Activated naive CD8-positive, alpha-beta T cell treated with anti-CD3 and anti-CD28 coated beads, Interleukin-2, amount 10 ng/mL, durations not matched to agents 7 days and 5 days (primary cell): Measurements from ENCODE around the gene CRYAA. TPM values are rescaled to one million over a fixed set of nuclear protein-coding genes. Genes with fewer than 3 reads are reported as not detected.
"Not testable (repeated sequence)": the region's sequence is repeated elsewhere in the genome, so short reads cannot be mapped to it uniquely, and the experiment has no call there.

Source experiments
- ATAC-seq: fragments of 150-1000 bp; cut with Tn5 transposase; one replicate; pipeline ENCODE4 v1.10.0; 2021; ENCODE audit warnings: low read depth, moderate library complexity
- POLR2A ChIA-PET: fragments of 350-600 bp; sonication (Branson Sonifier 250); formaldehyde crosslinking; loops from one replicate; lab custom pipeline; 2021; ENCODE audit warnings: antibody characterized with exemption; lab: Charles Lee
- DNase-seq: peaks from one replicate; pipeline ENCODE4 v3.0.0; 2021
- H3K27ac Mint-ChIP-seq: one replicate; pipeline ENCODE4 v1.8.0; 2022; ENCODE audit warnings: mild to moderate bottlenecking, mixed read lengths
- H3K27me3 Mint-ChIP-seq: one replicate; pipeline ENCODE4 v1.8.0; 2022; ENCODE audit warnings: mild to moderate bottlenecking, moderate library complexity, mixed read lengths
- H3K36me3 Mint-ChIP-seq: one replicate; pipeline ENCODE4 v1.8.0; 2021; ENCODE audit warnings: mild to moderate bottlenecking, mixed read lengths
- H3K4me1 Mint-ChIP-seq: one replicate; pipeline ENCODE4 v1.8.0; 2021; ENCODE audit warnings: mixed read lengths
- H3K4me3 Mint-ChIP-seq: one replicate; pipeline ENCODE4 v1.8.0; 2022; ENCODE audit warnings: mild to moderate bottlenecking, moderate library complexity, mixed read lengths
- H3K9me3 Mint-ChIP-seq: one replicate; pipeline ENCODE4 v1.8.0; 2021; ENCODE audit warnings: mixed read lengths
- total RNA-seq, 2 experiments: library from RNA; stranded (reverse); gene quantifications; one replicate each; pipeline ENCODE4 v1.2.3, GENCODE V29; 2021

CRYAA gene
- total RNA-seq, result not detected

- POLR2A ChIA-PET, H3K4me1 Mint-ChIP-seq, H3K36me3 Mint-ChIP-seq: not testable (repeated sequence)
Measured at GRCh38 chr21:43168708-43169107, at the start of gene CRYAA. TSS of gene CRYAA (plus strand) at chr21:43169008. CDS start at chr21:43169100, 92 bp downstream.

GRCh38 chr21:43130094-43130493, 38.7 kb upstream of the CRYAA start:
- ATAC-seq, H3K36me3 Mint-ChIP-seq, H3K4me1 Mint-ChIP-seq, DNase-seq, H3K27ac Mint-ChIP-seq, H3K27me3 Mint-ChIP-seq, H3K9me3 Mint-ChIP-seq, POLR2A ChIA-PET, H3K4me3 Mint-ChIP-seq: not testable (repeated sequence)

More at GRCh38 chr21:43168708-43169107, at the start of gene CRYAA:
- H3K27me3 Mint-ChIP-seq, H3K27ac Mint-ChIP-seq, ATAC-seq, H3K4me3 Mint-ChIP-seq, H3K9me3 Mint-ChIP-seq, DNase-seq: not testable (repeated sequence)

- ATAC-seq, POLR2A ChIA-PET, DNase-seq, H3K27ac Mint-ChIP-seq, H3K9me3 Mint-ChIP-seq, H3K4me1 Mint-ChIP-seq, H3K4me3 Mint-ChIP-seq, H3K36me3 Mint-ChIP-seq, H3K27me3 Mint-ChIP-seq: not testable (repeated sequence)
Measured at GRCh38 chr21:43134520-43134919, 34.3 kb upstream of the CRYAA start.

GRCh38 chr21:43138944-43139343, 29.9 kb upstream of the CRYAA start:
- ATAC-seq, H3K27me3 Mint-ChIP-seq, H3K9me3 Mint-ChIP-seq, H3K36me3 Mint-ChIP-seq, POLR2A ChIA-PET, H3K27ac Mint-ChIP-seq, H3K4me3 Mint-ChIP-seq, H3K4me1 Mint-ChIP-seq, DNase-seq: not testable (repeated sequence)

GRCh38 chr21:43141407-43141806, 27.4 kb upstream of the CRYAA start:
- H3K4me3 Mint-ChIP-seq, H3K9me3 Mint-ChIP-seq, H3K36me3 Mint-ChIP-seq, H3K27ac Mint-ChIP-seq, ATAC-seq, H3K27me3 Mint-ChIP-seq, POLR2A ChIA-PET, H3K4me1 Mint-ChIP-seq, DNase-seq: not testable (repeated sequence)

- ATAC-seq, DNase-seq, H3K4me1 Mint-ChIP-seq, H3K36me3 Mint-ChIP-seq, H3K27ac Mint-ChIP-seq, H3K4me3 Mint-ChIP-seq, H3K9me3 Mint-ChIP-seq, H3K27me3 Mint-ChIP-seq, POLR2A ChIA-PET: not testable (repeated sequence)
Measured at GRCh38 chr21:43146637-43147036, 22.2 kb upstream of the CRYAA start.

GRCh38 chr21:43147999-43148398, 20.8 kb upstream of the CRYAA start:
- H3K9me3 Mint-ChIP-seq, H3K4me1 Mint-ChIP-seq, H3K27ac Mint-ChIP-seq, POLR2A ChIA-PET, H3K4me3 Mint-ChIP-seq, H3K36me3 Mint-ChIP-seq, ATAC-seq, DNase-seq, H3K27me3 Mint-ChIP-seq: not testable (repeated sequence)

- H3K27ac Mint-ChIP-seq, H3K9me3 Mint-ChIP-seq, H3K36me3 Mint-ChIP-seq, H3K27me3 Mint-ChIP-seq, DNase-seq, ATAC-seq, H3K4me1 Mint-ChIP-seq, H3K4me3 Mint-ChIP-seq, POLR2A ChIA-PET: not testable (repeated sequence)
Measured at GRCh38 chr21:43149344-43149743, 19.5 kb upstream of the CRYAA start.

- ATAC-seq, DNase-seq, H3K9me3 Mint-ChIP-seq, H3K4me3 Mint-ChIP-seq, H3K36me3 Mint-ChIP-seq, H3K4me1 Mint-ChIP-seq, POLR2A ChIA-PET, H3K27me3 Mint-ChIP-seq, H3K27ac Mint-ChIP-seq: not testable (repeated sequence)
Measured at GRCh38 chr21:43153601-43154000, 15.2 kb upstream of the CRYAA start.

GRCh38 chr21:43159279-43160175, 9.3 kb upstream of the CRYAA start:
- DNase-seq, H3K36me3 Mint-ChIP-seq, H3K4me1 Mint-ChIP-seq, H3K9me3 Mint-ChIP-seq, H3K27me3 Mint-ChIP-seq, H3K27ac Mint-ChIP-seq, H3K4me3 Mint-ChIP-seq, POLR2A ChIA-PET, ATAC-seq: not testable (repeated sequence)

- H3K27ac Mint-ChIP-seq, H3K4me1 Mint-ChIP-seq, DNase-seq, H3K27me3 Mint-ChIP-seq, H3K4me3 Mint-ChIP-seq, H3K9me3 Mint-ChIP-seq, POLR2A ChIA-PET, ATAC-seq, H3K36me3 Mint-ChIP-seq: not testable (repeated sequence)
Measured at GRCh38 chr21:43161826-43162707, 6.7 kb upstream of the CRYAA start.

- POLR2A ChIA-PET, H3K27me3 Mint-ChIP-seq, H3K4me3 Mint-ChIP-seq, H3K4me1 Mint-ChIP-seq, DNase-seq, H3K36me3 Mint-ChIP-seq, H3K27ac Mint-ChIP-seq, ATAC-seq, H3K9me3 Mint-ChIP-seq: not testable (repeated sequence)
Measured at GRCh38 chr21:43162708-43163205, 6.1 kb upstream of the CRYAA start.

- H3K27ac Mint-ChIP-seq, DNase-seq, H3K4me3 Mint-ChIP-seq, H3K36me3 Mint-ChIP-seq, H3K4me1 Mint-ChIP-seq, POLR2A ChIA-PET, H3K27me3 Mint-ChIP-seq, H3K9me3 Mint-ChIP-seq, ATAC-seq: not testable (repeated sequence)
Measured at GRCh38 chr21:43164823-43165222, 4.0 kb upstream of the CRYAA start.
